Stimulated activated CD4-positive, alpha-beta T cell treated with anti-CD3 and anti-CD28 coated beads, Interleukin-1b, Interleukin-23, amount 100 ng/mL, for 1 hour (primary cell): ENCODE data around the gene ABCC8.

Experiments
- DNase-seq, 2 donors: peaks; one replicate each; pipeline ENCODE4 v3.0.0-alpha.2; 2020; ENCODE audit warnings: low read depth in 2 of 2

ABCC8 gene

DNA sequence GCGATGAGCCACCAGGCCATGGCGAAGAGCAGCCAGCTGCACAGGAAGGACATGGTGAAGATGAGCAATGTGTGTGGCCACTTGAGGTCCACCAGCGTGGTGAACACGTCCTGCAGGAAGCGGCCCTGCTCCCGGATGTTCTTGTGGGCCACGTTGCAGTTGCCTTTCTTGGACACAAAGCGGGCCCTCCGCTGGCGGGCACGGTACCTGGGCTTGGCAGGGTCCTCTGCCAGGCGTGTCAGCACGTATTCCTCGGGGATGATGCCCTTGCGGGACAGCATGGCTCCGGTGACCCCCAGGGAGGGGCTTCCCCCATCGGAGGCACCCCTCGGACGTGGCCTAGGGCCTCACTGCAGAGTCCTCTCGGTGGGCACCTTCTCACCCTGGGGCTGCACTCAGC, 88.8 kb downstream of the ABCC8 start:
- no peak for DNase-seq

GRCh38 chr11:17387254-17387653, 89.4 kb downstream of the ABCC8 start:
- DNase-seq, result no peak

DNA sequence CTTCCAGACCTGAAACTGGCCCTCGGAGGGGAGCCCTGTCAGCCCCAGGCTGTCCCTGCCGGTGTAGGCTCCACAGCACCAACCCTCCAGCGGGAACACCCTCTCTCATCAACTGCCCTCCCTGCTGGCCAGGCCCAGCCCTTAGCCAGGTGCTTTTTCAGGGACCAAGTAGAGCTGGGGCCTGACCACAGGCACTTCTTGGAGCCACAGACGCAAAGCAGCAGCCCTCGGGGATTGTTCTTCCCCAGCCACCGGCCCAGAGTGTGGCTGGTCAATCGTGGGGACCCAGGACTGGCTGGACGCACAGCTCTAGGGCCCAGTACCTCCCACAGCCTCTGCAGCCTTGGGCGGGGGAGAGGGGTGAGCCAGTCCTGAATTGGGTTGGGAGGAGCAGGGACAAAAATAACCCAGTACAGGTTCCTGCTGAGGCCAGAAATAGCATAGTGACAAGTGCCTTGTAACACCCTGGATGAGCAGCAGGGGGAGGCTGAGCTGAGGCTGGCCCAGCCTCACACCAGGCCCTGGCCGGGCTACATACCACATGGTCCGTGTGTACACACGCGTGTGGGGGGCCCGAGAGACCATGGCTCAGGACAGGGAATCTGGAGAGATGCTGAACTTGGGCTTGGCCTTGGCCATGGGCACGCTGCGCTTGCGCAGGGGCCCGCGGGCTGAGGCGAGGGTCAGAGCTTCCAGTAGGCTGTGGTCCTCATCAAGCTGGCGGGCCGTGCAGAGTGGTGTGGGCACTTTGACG, 90.1 kb downstream of the ABCC8 start:
- peak in 1 of 2 donors; percentile 24 for DNase-seq

- DNase-seq, result no peak
Observed at GRCh38 chr11:17385926-17386325, 90.7 kb downstream of the ABCC8 start.

GRCh38 chr11:17385492-17385891, 91.2 kb downstream of the ABCC8 start:
- DNase-seq, result no peak

GRCh38 chr11:17384002-17384511, 92.6 kb downstream of the ABCC8 start:
- DNase-seq, result peak; percentile 45 to 63

DNA sequence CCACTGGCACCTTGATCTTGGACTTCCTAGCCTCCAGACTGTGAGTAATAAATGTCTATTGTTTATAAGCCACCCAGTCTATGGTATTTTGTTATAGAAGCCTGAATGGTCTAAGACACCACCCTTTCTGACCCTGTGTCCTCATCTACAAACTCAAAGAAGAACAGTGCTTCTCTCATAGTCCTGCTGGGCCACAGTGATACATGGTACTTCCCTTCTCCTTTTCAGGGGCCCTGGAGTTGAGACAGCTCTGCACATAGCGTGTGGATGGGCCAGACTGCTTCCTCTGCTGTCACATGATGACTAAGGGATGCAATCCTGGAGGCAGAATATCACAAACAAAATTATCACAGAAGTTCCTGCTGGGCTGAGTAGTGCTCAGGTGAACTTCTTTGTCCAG, 93.2 kb downstream of the ABCC8 start:
- DNase-seq, result no peak

GRCh38 chr11:17382046-17382728, 94.5 kb downstream of the ABCC8 start:
- DNase-seq, result no peak

GRCh38 chr11:17381156-17381555, 95.5 kb downstream of the ABCC8 start:
- DNase-seq, result no peak

GRCh38 chr11:17379383-17380180, 97.1 kb downstream of the ABCC8 start:
- DNase-seq, result no peak

DNA sequence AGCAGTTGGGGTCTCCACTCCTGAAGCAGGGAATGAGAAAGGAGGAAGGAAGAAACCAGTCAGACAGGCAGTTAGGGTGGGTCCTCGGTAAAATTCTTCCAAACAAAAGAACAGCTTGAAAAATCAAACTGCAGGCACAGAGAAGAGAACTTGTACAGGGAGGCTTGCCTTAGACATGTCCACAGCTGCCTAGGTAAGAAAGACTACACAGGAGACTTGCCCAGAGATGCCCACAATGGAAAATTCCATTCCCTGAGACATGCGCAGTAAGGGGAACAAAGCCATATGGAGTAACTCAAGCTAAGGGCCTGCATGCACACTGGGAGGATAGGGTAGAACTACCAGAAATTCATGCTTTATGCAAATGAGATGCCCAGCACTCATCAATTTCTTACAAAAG, 98.0 kb downstream of the ABCC8 start:
- DNase-seq, result no peak

DNA sequence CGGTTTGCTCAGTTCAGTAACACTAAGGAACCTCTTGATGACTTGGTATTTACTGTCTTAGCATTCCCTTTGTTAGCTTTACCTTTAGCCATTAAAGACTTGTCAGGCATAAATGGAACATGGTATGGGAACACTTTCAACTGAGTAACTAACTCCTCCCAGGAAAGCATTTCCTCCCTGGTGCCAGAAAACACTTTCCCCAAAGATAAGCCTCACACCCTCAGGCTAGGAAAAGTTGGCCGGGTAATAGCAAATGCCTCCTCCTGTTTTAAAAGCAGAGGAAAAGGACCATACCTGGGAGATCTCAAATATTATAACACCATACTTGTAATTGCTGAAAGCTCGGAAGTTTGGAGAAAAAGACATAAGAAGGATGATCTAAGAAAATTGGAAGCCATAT, 100.2 kb downstream of the ABCC8 start:
- no peak for DNase-seq

GRCh38 chr11:17375547-17375946, 101.1 kb downstream of the ABCC8 start:
- DNase-seq, result no peak

DNA sequence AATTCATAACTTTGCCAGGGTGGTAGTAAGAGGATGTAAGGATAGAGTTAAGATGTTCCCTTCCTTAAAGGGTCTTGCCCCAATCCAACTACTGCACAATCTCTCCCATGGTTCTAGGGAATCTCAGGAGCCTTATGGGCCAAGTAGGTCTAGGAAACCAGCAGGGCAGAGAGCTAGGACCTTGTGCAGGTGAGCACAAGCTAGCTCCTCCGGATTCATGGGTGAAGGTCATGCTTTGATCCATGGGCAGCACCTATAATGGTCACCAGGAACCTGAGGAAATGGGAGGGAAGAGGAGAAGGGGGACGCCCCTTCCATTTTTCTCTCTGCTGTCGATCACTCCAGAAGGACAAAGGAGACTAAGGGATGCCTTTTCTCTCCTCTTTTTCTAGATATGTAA, 105.0 kb downstream of the ABCC8 start:
- no peak for DNase-seq

- DNase-seq, result no peak
Observed at GRCh38 chr11:17369684-17370243, 106.9 kb downstream of the ABCC8 start.

DNA sequence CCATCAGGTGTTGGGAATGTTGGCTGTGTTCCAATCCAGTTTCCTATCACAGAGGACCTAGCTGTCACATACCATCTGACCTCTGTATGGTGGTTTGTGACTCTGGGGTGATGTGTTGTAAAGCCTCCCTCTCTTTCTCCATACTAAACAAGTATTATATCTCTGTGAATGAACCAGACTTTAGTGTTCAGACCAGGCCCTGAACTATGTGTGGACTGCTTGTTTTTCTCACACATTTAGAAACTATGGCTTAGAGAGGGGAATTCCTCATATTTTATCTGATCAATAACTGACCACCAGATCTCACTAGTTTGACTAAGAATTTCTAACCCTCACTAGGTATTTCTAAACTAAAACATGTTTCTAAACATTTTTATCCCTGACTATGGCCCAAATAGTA, 107.6 kb downstream of the ABCC8 start:
- no peak for DNase-seq

- DNase-seq, result no peak
Observed at GRCh38 chr11:17368551-17368950, 108.1 kb downstream of the ABCC8 start.

DNA sequence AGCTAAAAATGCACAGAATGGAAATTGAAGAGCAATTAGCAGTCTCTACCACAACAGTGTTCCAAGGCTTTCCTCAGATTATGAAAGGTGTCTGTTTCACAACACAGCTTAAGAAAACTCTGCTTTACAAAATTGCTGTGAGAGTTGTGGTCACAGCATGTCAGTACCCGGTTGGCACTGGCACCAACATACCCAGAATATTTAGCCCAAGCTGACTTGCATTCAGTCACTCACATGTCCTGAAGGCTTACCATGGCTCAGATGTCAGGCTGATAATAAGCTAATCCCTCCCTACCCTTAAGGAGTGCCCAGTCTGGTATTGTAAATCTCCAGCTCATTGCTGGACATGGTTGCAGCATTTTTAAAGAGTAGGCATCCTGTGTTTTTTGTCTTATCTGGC, 110.2 kb downstream of the ABCC8 start:
- DNase-seq, result no peak

- DNase-seq, result peak in 1 of 2 donors; percentile 37
Observed at GRCh38 chr11:17354601-17354991, 122.0 kb downstream of the ABCC8 start.

- no peak for DNase-seq
Observed at GRCh38 chr11:17353821-17354600, 122.6 kb downstream of the ABCC8 start.
